AG10803 (cell line): ENCODE data around the gene KIAA1958.

Experiments used
- DNase-seq: peaks from one replicate; pipeline ENCODE4 v3.0.0; 2010; ENCODE audit warnings: low read depth
- H3K4me3 ChIP-seq: 2 replicates; pipeline ENCODE4 v1.5.1; 2011; ENCODE audit warnings: mild to moderate bottlenecking, low read length, control low read depth
- TF ChIP-seq, protein P1 (sequence below): conservative IDR thresholded peaks from 2 replicates; pipeline ENCODE4 v1.5.1; 2011; ENCODE audit warnings: mild to moderate bottlenecking, low read length, control low read depth, inconsistent platforms

KIAA1958 gene

GRCh38 chr9:112629671-112630485, 143.3 kb downstream of the KIAA1958 start:
- no peak for DNase-seq
- H3K4me3 ChIP-seq, result no peak overlapping the region
- TF ChIP-seq, protein P1, sequence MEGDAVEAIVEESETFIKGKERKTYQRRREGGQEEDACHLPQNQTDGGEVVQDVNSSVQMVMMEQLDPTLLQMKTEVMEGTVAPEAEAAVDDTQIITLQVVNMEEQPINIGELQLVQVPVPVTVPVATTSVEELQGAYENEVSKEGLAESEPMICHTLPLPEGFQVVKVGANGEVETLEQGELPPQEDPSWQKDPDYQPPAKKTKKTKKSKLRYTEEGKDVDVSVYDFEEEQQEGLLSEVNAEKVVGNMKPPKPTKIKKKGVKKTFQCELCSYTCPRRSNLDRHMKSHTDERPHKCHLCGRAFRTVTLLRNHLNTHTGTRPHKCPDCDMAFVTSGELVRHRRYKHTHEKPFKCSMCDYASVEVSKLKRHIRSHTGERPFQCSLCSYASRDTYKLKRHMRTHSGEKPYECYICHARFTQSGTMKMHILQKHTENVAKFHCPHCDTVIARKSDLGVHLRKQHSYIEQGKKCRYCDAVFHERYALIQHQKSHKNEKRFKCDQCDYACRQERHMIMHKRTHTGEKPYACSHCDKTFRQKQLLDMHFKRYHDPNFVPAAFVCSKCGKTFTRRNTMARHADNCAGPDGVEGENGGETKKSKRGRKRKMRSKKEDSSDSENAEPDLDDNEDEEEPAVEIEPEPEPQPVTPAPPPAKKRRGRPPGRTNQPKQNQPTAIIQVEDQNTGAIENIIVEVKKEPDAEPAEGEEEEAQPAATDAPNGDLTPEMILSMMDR, result no peak

- TF ChIP-seq, protein P1, result no peak
- no peak for DNase-seq
- H3K4me3 ChIP-seq, result no peak overlapping the region
Observed at GRCh38 chr9:112631313-112632070, 144.9 kb downstream of the KIAA1958 start.

DNA sequence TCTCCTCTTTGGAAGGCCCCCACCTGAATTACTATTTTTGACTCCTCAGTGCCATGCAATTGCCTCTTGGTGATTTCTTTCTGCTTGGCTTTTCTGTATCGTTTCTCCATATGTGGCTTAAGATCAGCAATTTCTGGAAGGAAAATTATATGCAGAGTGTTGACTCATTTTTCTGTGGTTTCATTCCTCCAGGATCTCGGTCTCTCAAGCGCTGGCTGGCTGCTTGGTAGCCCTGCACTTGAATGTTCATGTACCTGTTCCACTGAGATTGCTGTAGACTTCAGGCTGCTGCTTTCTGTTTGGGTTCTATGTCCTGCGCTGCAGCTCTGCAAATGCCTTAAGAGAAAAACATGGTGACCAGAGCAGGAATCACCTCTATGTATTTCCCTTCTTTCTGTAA, 153.7 kb downstream of the KIAA1958 start:
- TF ChIP-seq, protein P1, result no peak
- H3K4me3 ChIP-seq, result no peak overlapping the region
- no peak for DNase-seq

GRCh38 chr9:112642126-112642525, 155.5 kb downstream of the KIAA1958 start:
- DNase-seq, result no peak
- H3K4me3 ChIP-seq, result no peak overlapping the region
- TF ChIP-seq, protein P1, result no peak

DNA sequence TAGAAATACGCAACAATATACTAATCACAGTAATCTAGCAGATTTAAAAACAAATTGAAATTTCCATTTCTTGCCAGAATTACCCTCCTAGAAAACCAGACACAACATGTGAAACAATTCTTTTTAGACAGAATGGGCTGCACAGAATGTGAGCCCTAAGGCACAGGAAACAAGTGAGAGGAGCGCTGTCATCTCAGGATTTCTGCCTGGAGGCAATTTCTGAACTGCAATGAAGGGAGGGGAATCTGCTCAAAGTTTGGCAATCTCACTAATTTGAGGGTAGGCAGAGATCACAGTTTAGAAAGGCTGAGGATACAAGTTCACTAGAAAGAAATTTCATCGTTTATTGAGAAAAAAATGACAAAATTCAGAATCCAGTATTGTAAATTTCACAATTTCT, 161.0 kb downstream of the KIAA1958 start:
- no peak overlapping the region for H3K4me3 ChIP-seq
- TF ChIP-seq, protein P1, result no peak
- DNase-seq, result no peak

GRCh38 chr9:112648624-112649023, 162.0 kb downstream of the KIAA1958 start:
- TF ChIP-seq, protein P1, result no peak
- H3K4me3 ChIP-seq, result no peak overlapping the region
- DNase-seq, result no peak
